ENCODE measurements around the gene DNAH17.

DNA sequence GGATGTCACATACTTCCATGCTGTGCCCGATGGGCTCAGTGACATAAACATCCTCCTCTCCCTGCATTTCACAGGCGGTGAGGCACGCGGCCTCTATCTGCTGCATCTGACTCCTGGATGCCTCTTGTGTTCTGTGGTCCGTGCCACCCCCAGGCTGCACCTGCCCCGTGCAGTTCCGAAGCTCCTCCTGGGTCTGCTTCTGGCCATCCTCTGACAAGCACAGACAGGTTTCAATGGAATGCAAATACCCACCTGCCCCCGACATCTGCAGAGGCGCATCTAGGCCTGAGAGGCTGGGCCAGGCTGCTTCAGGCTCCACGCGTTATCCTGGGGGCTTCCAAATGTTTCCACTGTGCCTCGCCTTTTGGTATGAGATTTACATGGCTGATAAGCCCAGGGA lies 46.3 kb upstream of the DNAH17 start:
- TF ChIP-seq, protein P1, sequence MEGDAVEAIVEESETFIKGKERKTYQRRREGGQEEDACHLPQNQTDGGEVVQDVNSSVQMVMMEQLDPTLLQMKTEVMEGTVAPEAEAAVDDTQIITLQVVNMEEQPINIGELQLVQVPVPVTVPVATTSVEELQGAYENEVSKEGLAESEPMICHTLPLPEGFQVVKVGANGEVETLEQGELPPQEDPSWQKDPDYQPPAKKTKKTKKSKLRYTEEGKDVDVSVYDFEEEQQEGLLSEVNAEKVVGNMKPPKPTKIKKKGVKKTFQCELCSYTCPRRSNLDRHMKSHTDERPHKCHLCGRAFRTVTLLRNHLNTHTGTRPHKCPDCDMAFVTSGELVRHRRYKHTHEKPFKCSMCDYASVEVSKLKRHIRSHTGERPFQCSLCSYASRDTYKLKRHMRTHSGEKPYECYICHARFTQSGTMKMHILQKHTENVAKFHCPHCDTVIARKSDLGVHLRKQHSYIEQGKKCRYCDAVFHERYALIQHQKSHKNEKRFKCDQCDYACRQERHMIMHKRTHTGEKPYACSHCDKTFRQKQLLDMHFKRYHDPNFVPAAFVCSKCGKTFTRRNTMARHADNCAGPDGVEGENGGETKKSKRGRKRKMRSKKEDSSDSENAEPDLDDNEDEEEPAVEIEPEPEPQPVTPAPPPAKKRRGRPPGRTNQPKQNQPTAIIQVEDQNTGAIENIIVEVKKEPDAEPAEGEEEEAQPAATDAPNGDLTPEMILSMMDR (IDR thresholded peaks at IDR 0.05) = no peak
- TF ChIP-seq POLR2A (IDR thresholded peaks at IDR 0.05) = no peak

All from esophagus squamous epithelium (tissue), 4 donors.